ENCODE data around the gene KDM6B.

- no peak for TF ChIP-seq ZNF12 (CRISPR knock-in tag; IDR thresholded peaks at IDR 0.05)
- no peak for TF ChIP-seq SMC3 (conservative IDR thresholded peaks at IDR 0.05; ENCODE audit: insufficient read depth, low read depth, low read length)
- TF ChIP-seq PCBP1 (IDR thresholded peaks at IDR 0.05; ENCODE audit: low read depth, low read length, poor library complexity, severe bottlenecking), result no peak
- TF ChIP-seq CTCF (IDR thresholded peaks at IDR 0.05 in 2 of 3, conservative IDR thresholded peaks at IDR 0.05 in 1 of 3; ENCODE audit: insufficient read depth in 2 of 3, low read depth in 1 of 3, low read length in 3 of 3), result peak; percentile 16 to 42 (median 35); a peak in 3 of 6 replicates
- no peak for TF ChIP-seq AFF4 (CRISPR knock-in tag; IDR thresholded peaks at IDR 0.05)
- TF ChIP-seq CBFB (CRISPR knock-in tag; IDR thresholded peaks at IDR 0.05), result no peak
- no peak for TF ChIP-seq EZH2 (IDR thresholded peaks at IDR 0.05; ENCODE audit: borderline replicate concordance, low read depth, low read length)
- no peak for TF ChIP-seq XRCC5 (IDR thresholded peaks at IDR 0.05; ENCODE audit: low read depth, low read length)
- no peak for TF ChIP-seq ZFX (CRISPR knock-in tag; IDR thresholded peaks at IDR 0.05)
- TF ChIP-seq SMAD2 (IDR thresholded peaks at IDR 0.05; ENCODE audit: low read depth, low read length), result no peak
- no peak for TF ChIP-seq HEY1 (CRISPR knock-in tag; IDR thresholded peaks at IDR 0.05; ENCODE audit: borderline replicate concordance)
- no peak for TF ChIP-seq SIN3A (IDR thresholded peaks at IDR 0.05; ENCODE audit: borderline replicate concordance in 2 of 2, control insufficient read depth in 1 of 2, low read depth in 2 of 2, low read length in 2 of 2)
- no peak for TF ChIP-seq EP300 (IDR thresholded peaks at IDR 0.05; ENCODE audit: low read length)
- no peak for TF ChIP-seq GABPB1 (CRISPR knock-in tag; IDR thresholded peaks at IDR 0.05)
These were observed 8.6 kb upstream of the KDM6B start for GRCh38 chr17:7825206-7825990.

Data from K562 (cell line).